GM08714 (cell line): ENCODE data around the gene PUDP.
"Not testable (repeated sequence)": the region's sequence is repeated elsewhere in the genome, so short reads cannot be mapped to it uniquely, and the experiment has no call there.

Experiments used
- H3K4me3 ChIP-seq: fragments of 200-500 bp; sonication (Bioruptor generic); 2 replicates; pipeline ENCODE4 v1.5.1; 2014; ENCODE audit warnings: mild to moderate bottlenecking, low read length, inconsistent platforms
- ZNF274 ChIP-seq: IDR thresholded peaks from 2 replicates; pipeline ENCODE4 v1.6.1; 2012; ENCODE audit warnings: mild to moderate bottlenecking, low read depth, low read length

PUDP gene

GRCh38 chrX:7109049-7109531, 38.9 kb downstream of the PUDP start:
- H3K4me3 ChIP-seq, result peak overlapping the region; percentile 24; the same call in 1 of the 2 replicates
- no peak for TF ChIP-seq ZNF274

GRCh38 chrX:7108030-7108429, 39.9 kb downstream of the PUDP start:
- TF ChIP-seq ZNF274, result no peak

GRCh38 chrX:7106649-7107048, 41.3 kb downstream of the PUDP start:
- no peak for TF ChIP-seq ZNF274
- no peak overlapping the region for H3K4me3 ChIP-seq

More at GRCh38 chrX:7108030-7108429, 39.9 kb downstream of the PUDP start:
- H3K4me3 ChIP-seq, result no peak overlapping the region

GRCh38 chrX:7102119-7102518, 45.8 kb downstream of the PUDP start:
- TF ChIP-seq ZNF274, result no peak
- no peak overlapping the region for H3K4me3 ChIP-seq

GRCh38 chrX:7100022-7100421, 47.9 kb downstream of the PUDP start:
- TF ChIP-seq ZNF274, result no peak
- no peak overlapping the region for H3K4me3 ChIP-seq

- H3K4me3 ChIP-seq, result not testable (repeated sequence)
Measured at GRCh38 chrX:7095657-7096056, 52.3 kb downstream of the PUDP start.

- no peak for TF ChIP-seq ZNF274
- H3K4me3 ChIP-seq, result no peak overlapping the region
Measured at GRCh38 chrX:7093305-7093704, 54.6 kb downstream of the PUDP start.

- H3K4me3 ChIP-seq, result no peak overlapping the region
- TF ChIP-seq ZNF274, result no peak
Measured at GRCh38 chrX:7092543-7092942, 55.4 kb downstream of the PUDP start.

- TF ChIP-seq ZNF274, result no peak
- H3K4me3 ChIP-seq, result no peak overlapping the region
Measured at GRCh38 chrX:7091923-7092322, 56.0 kb downstream of the PUDP start.

- no peak for TF ChIP-seq ZNF274
Measured at GRCh38 chrX:7090641-7091040, 57.3 kb downstream of the PUDP start.

GRCh38 chrX:7088968-7089615, 58.9 kb downstream of the PUDP start:
- no peak for TF ChIP-seq ZNF274
- no peak overlapping the region for H3K4me3 ChIP-seq

More at GRCh38 chrX:7090641-7091040, 57.3 kb downstream of the PUDP start:
- H3K4me3 ChIP-seq, result no peak overlapping the region

GRCh38 chrX:7086384-7086783, 61.6 kb downstream of the PUDP start:
- TF ChIP-seq ZNF274, result no peak
- no peak overlapping the region; the same call in 1 of the 2 replicates for H3K4me3 ChIP-seq

GRCh38 chrX:7085879-7086278, 62.1 kb downstream of the PUDP start:
- TF ChIP-seq ZNF274, result no peak
- H3K4me3 ChIP-seq, result no peak overlapping the region; the same call in 1 of the 2 replicates

GRCh38 chrX:7084841-7085240, 63.1 kb downstream of the PUDP start:
- no peak overlapping the region for H3K4me3 ChIP-seq
- no peak for TF ChIP-seq ZNF274

- H3K4me3 ChIP-seq, result peak overlapping the region; percentile 2; the same call in 1 of the 2 replicates
- TF ChIP-seq ZNF274, result no peak
Measured at GRCh38 chrX:7083468-7084396, 64.2 kb downstream of the PUDP start.
